ENCODE measurements around the gene PRCD.
"Not testable (repeated sequence)": the region's sequence is repeated elsewhere in the genome, so short reads cannot be mapped to it uniquely, and the experiment has no call there.

DNA sequence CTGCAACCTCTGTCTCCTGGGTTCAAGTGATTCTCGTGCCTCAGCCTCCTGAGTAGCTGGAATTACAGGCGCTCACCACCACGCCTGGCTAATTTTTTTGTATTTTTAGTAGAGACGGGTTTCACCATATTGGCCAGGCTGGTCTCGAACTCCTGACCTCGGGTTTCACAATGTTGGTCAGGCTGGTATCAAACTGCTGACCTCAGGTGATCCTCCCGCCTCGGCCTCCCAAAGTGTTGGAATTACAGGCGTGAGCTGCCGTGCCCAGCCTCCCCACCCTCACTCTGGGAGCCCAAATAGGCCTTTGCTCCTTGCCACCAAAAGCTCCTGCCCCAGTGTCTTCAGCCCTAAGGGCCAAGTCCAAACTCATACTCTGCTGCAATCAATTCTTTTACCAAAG is 18.2 kb upstream of the PRCD start:
- not testable (repeated sequence) for TF ChIP-seq CTCF, POLR2A (IDR thresholded peaks at IDR 0.05)
